Liver (tissue), 9 donors: ENCODE results near the gene MLX. TPM values are rescaled to one million over a fixed set of nuclear protein-coding genes. Genes with fewer than 3 reads are reported as not detected.
A peak's percentile ranks its signal among the peaks of the same experiment; 100 is the strongest.

Experiments
- DNase-seq: peaks from one replicate; pipeline ENCODE4 v3.0.0-alpha.2; 2017; ENCODE audit warnings: low spot score
- H3K27ac ChIP-seq, 2 donors: one replicate each; pipeline ENCODE4 v1.7.0; 2013; ENCODE audit warnings: inconsistent platforms in 2 of 2, low read length in 2 of 2, control low read depth in 1 of 2, low read depth in 1 of 2, mild to moderate bottlenecking in 1 of 2
- H3K27me3 ChIP-seq, 4 donors: one replicate each; pipeline versions ENCODE4 v1.6.1 to v1.7.0; 2013; ENCODE audit warnings: low read length in 3 of 4, inconsistent platforms in 1 of 4, mild to moderate bottlenecking in 1 of 4, moderate library complexity in 1 of 4; ENCODE audit not compliant: control insufficient read depth in 4 of 4, insufficient read depth in 4 of 4
- H3K36me3 ChIP-seq, 4 donors: one replicate each; pipeline versions ENCODE4 v1.6.1 to v1.7.0; 2013; ENCODE audit warnings: low read length in 3 of 4, mild to moderate bottlenecking in 3 of 4, low read depth in 1 of 4, moderate library complexity in 1 of 4; ENCODE audit not compliant: control insufficient read depth in 4 of 4, insufficient read depth in 3 of 4
- H3K4me1 ChIP-seq, 4 donors: one replicate each; pipeline versions ENCODE4 v1.6.1 to v1.7.0; 2013; ENCODE audit warnings: low read length in 3 of 4, mild to moderate bottlenecking in 3 of 4, moderate library complexity in 1 of 4; ENCODE audit not compliant: control insufficient read depth in 4 of 4, insufficient read depth in 4 of 4
- H3K4me3 ChIP-seq, 3 donors: one replicate each; pipeline versions ENCODE4 v1.6.1 to v1.7.0; 2013; ENCODE audit warnings: low read length in 3 of 3, control low read depth in 1 of 3, low read depth in 1 of 3, mild to moderate bottlenecking in 1 of 3
- H3K9ac ChIP-seq, 2 donors: one replicate each; pipeline ENCODE4 v1.7.0; 2013; ENCODE audit warnings: low read length in 2 of 2, mild to moderate bottlenecking in 2 of 2, moderate library complexity in 2 of 2, control low read depth in 1 of 2, low read depth in 1 of 2
- H3K9me3 ChIP-seq, 4 donors: one replicate each; pipeline versions ENCODE4 v1.6.1 to v1.7.0; 2013; ENCODE audit warnings: low read length in 3 of 4; ENCODE audit not compliant: control insufficient read depth in 4 of 4
- ATF3 ChIP-seq: IDR thresholded peaks from 2 replicates; pipeline ENCODE4 v1.6.1; 2016; ENCODE audit warnings: antibody characterized with exemption
- CTCF ChIP-seq: fragments of 150-350 bp; IDR thresholded peaks from 2 replicates; pipeline ENCODE4 v1.5.1; 2017; ENCODE audit warnings: improper control_type of control experiment, low read depth, low read length; ENCODE audit not compliant: missing input control
- EGR1 ChIP-seq, 2 donors: IDR thresholded peaks; 2 replicates each; pipeline ENCODE4 v1.6.1; 2016 to 2018; ENCODE audit warnings: antibody characterized with exemption in 2 of 2, low read depth in 2 of 2
- FOXA1 ChIP-seq: IDR thresholded peaks from 2 replicates; pipeline ENCODE4 v1.6.1; 2016; ENCODE audit warnings: antibody characterized with exemption
- FOXA2 ChIP-seq: IDR thresholded peaks from 2 replicates; pipeline ENCODE4 v1.6.1; 2016; ENCODE audit warnings: antibody characterized with exemption
- GABPA ChIP-seq, 2 donors: IDR thresholded peaks in 1 of 2; conservative IDR thresholded peaks in 1 of 2; 2 replicates each; pipeline ENCODE4 v1.6.1; 2016; ENCODE audit warnings: antibody characterized with exemption in 2 of 2, mild to moderate bottlenecking in 1 of 2, moderate library complexity in 1 of 2
- HNF4A ChIP-seq, 2 donors: conservative IDR thresholded peaks; 2 replicates each; pipeline ENCODE4 v1.6.1; 2016; ENCODE audit warnings: antibody characterized with exemption in 2 of 2, mild to moderate bottlenecking in 2 of 2
- HNF4G ChIP-seq: IDR thresholded peaks from 2 replicates; pipeline ENCODE4 v1.6.1; 2016; ENCODE audit warnings: antibody characterized with exemption
- JUND ChIP-seq, 2 donors: IDR thresholded peaks; 2 replicates each; pipeline ENCODE4 v1.6.1; 2016; ENCODE audit warnings: antibody characterized with exemption in 2 of 2
- MAX ChIP-seq: IDR thresholded peaks from 2 replicates; pipeline ENCODE4 v1.6.1; 2016; ENCODE audit warnings: antibody characterized with exemption
- NR2F2 ChIP-seq: IDR thresholded peaks from 2 replicates; pipeline ENCODE4 v1.6.1; 2016; ENCODE audit warnings: antibody characterized with exemption
- REST ChIP-seq: IDR thresholded peaks from 2 replicates; pipeline ENCODE4 v1.6.1; 2016; ENCODE audit warnings: antibody characterized with exemption, mild to moderate bottlenecking
- RXRA ChIP-seq, 2 donors: IDR thresholded peaks; 2 replicates each; pipeline ENCODE4 v1.6.1; 2017 to 2018; ENCODE audit warnings: antibody characterized with exemption in 2 of 2, mild to moderate bottlenecking in 1 of 2
- TAF1 ChIP-seq: conservative IDR thresholded peaks from 2 replicates; pipeline ENCODE4 v1.6.1; 2016; ENCODE audit warnings: antibody characterized with exemption, mild to moderate bottlenecking
- YY1 ChIP-seq: IDR thresholded peaks from 2 replicates; pipeline ENCODE4 v1.6.1; 2016; ENCODE audit warnings: antibody characterized with exemption, mild to moderate bottlenecking
- ZBTB33 ChIP-seq: IDR thresholded peaks from 2 replicates; pipeline ENCODE4 v1.6.1; 2016; ENCODE audit warnings: antibody characterized with exemption
- WGBS: extraction: QIAGEN DNeasy Blood & Tissue Kit; methylation state at CpG from one replicate; pipeline ENCODE4 v1.1.7; 2013; 5-methylcytosine and 5-hydroxymethylcytosine counted together
- polyA plus RNA-seq, 2 donors: library from polyadenylated mRNA; stranded (reverse) in 1 of 2; unstranded in 1 of 2; fragments of 200-250 nt in 1 of 2; fragments of >200 nt in 1 of 2; fragmentation: Nextera tagmentation in 1 of 2; extraction: Ambion mirVana in 1 of 2; gene quantifications; one replicate each; pipeline versions ENCODE4 v1.2.1 to v1.2.3, GENCODE V29; 2013 to 2015
- total RNA-seq, 2 donors: library from RNA; depleted of rRNA; stranded (reverse); fragments of >200 nt; gene quantifications; one replicate each; pipeline ENCODE4 v1.2.3, GENCODE V29; 2014
- donor health status: healthy.
- donor health status: healthy.
- donor health status: healthy.
- donor health status: healthy.
- donor health status: healthy.

The MLX gene
- total and polyA plus RNA-seq, 4 donors: 19.4 to 40.0 (median 32.1) TPM

- H3K4me1 ChIP-seq: peaks cover 3 to 20% (median 15%) of the 10 kb centered on the region in 4 donors
- peak overlapping the region; percentile 42 to 89 for H3K27ac ChIP-seq
- H3K27me3 ChIP-seq: no peaks in the 10 kb centered on the region
- WGBS: 11% methylated on average over 18 of the region's 18 CpGs
- H3K9me3 ChIP-seq: no peaks in the 10 kb centered on the region
- peak overlapping the region; percentile 7 to 51 (median 47) for H3K4me3 ChIP-seq
- H3K9ac ChIP-seq: no peak overlapping the region
- TF ChIP-seq FOXA2 (no peak), RXRA (IDR thresholded peaks at IDR 0.05) (no peak), HNF4G (no peak), EGR1 (IDR thresholded peaks at IDR 0.05; ENCODE audit: low read depth in 2 of 2) (no peak), CTCF (no peak), GABPA (IDR thresholded peaks at IDR 0.05 in 1 of 2, conservative IDR thresholded peaks at IDR 0.05 in 1 of 2) (no peak), TAF1 (no peak), JUND (IDR thresholded peaks at IDR 0.05) (no peak), NR2F2 (no peak), ZBTB33 (no peak), FOXA1 (no peak), YY1 (no peak), REST (no peak), ATF3 (no peak), MAX (no peak), HNF4A (conservative IDR thresholded peaks at IDR 0.05) (no peak)
- H3K36me3 ChIP-seq: peaks cover 3 to 41% (median 26%) of the 10 kb centered on the region in 4 donors
- no peak for DNase-seq
Observed at GRCh38 chr17:42577140-42577531, 10.2 kb downstream of the MLX start.
